HG02973 (cell line): ENCODE measurements around the gene USH2A.
A peak's percentile ranks its signal among the peaks of the same experiment; 100 is the strongest.

Experiments used
- ATAC-seq: cut with Tn5 transposase; IDR thresholded peaks from one replicate; pipeline ENCODE4 v1.9.1; 2021; ENCODE audit warnings: moderate library complexity; ENCODE audit not compliant: unreplicated experiment

Gene USH2A

DNA sequence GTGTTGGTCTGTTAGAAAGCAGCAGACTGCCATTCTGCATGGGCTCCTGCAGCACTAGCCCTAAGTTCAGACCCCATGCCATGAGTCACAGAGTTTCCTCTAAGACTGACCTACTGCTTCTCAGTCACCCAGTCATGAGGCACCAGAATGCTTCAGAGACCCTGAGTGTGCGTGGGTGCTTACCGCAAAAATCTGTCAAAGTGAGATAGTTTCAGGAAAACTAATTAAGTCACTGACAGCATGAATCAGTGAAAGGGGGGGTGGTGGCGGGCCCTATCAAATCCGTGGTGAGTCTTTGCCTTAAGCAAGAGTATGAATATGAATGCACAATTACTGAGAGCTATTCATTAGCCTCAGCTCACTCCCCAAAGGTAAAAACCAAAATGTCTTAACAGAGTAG, 758.0 kb downstream of the USH2A start:
- ATAC-seq, result no peak

DNA sequence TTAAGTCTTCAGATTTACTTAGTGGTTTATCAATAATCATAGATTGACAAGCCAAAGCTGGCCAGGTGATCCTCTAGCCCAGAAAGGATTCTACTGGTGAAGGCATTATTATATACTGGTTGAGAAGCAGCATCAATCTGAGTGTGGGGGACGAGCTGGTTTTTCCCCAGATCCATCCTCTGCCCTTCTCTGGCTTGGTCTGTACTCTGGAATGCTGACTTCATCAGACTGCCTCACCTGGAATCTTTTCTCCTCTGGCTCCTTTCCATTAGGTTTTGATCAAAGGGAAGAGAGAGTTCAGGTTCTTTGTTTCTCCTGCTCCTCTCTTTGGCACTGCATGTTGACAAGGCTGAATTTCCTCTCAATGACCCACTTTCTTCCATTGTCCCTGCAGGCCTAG, 762.2 kb downstream of the USH2A start:
- ATAC-seq, result no peak

DNA sequence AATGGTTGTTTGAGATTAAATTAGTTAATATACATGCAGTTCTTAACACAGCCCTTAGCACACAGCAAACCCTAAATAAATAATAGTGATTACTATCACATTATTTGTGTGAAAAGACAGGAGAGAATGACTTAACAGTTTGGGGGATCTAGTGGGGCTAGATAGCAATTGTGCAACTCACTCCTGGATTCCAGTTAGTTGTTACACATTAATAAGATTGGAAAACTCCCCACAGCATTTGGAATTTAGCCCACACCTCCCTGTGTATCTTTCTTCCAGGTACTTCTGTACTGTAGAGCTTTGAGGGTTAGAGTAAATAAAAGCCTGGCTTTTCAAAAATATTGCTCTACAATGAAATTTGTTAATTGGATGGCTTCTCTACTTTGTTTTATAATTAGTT, 763.0 kb downstream of the USH2A start:
- ATAC-seq, result no peak

DNA sequence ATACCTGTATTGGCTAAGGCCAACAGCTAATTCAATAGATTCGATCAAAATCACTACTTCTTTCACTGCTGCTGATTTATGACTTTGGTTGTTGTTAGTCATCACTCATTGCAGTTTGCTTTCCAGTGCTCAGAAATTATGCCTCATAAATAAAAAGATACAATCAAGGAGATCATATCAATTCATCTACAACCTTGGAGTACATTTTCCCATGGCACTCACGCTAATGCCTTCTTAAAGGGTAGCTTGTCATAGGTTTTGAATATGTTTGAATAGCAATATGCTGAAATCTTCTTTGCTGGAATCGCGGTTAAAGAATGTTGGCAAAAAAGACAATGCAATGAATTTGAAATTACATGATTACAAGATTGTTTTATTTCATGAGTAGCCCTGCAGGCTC, 766.2 kb downstream of the USH2A start:
- no peak for ATAC-seq

DNA sequence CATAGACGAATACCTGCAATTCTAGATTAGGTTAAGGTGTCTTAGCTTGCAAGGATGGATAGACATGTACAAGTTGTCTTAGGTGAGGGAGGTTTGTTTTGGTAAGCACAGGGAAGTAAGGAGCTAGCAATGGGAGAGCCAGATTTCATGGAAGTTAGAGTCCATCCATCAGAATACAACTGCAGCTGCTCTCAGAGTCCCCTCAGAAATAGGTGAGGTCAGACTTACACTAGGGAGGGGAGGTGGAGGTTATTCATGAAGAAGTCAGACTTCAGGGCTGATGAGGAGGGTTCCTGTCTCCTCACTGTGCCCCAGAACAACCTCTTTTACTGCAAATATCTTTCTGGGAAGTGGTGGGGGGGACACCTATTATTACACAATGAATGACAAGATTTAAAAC, 770.9 kb downstream of the USH2A start:
- no peak for ATAC-seq

DNA sequence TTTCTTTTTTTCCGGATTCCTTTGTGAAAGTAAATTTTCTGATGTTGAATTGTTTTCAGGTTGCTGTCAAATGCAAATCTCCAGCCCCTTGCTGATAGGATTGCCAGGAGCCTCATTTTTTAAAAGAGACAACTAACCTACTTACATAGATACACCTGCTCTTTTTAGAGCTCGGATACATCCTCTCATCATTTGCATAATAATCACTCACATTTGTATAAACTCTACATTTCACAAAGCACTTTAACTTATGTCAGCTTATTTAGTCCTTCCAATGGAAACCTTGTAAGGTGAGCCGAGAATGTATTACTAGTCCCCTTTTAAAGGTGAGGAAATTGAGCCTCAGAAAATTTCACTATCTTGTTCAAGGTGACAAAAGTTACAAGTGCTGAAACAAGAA, 771.4 kb downstream of the USH2A start:
- no peak for ATAC-seq

DNA sequence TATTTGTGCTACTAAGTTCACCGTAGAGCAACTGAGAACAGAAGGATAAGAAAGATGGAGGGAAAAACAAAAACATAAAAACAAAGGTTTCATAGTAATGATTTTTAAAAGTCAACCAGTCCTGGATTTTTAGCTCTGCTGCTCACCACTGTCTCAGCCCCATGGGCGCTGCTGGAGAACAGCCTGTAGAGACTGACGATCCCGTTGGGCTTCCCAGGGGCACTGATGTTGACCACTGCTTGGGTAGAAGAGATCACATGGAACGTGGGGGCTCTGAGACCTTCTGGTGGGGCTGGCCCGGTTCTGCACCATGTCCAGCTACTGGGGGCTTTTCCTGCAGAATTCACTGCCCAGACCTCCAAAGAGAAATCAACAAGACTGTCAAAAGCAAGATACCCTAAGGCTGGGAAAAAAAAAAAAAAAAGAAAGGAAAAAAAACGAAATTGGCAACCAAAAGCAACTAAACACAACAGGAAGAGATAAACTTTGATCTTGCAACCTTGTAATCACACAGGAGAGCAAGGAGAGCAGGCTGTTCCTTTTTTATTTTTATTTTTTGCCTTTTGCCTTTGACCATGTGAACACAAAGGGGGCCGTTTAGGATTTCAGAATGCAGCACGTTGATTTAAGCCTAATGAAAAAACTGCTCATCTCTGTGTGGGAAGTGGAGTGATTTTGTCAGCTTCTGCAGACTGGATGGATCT, 772.6 kb downstream of the USH2A start:
- ATAC-seq, result no peak

DNA sequence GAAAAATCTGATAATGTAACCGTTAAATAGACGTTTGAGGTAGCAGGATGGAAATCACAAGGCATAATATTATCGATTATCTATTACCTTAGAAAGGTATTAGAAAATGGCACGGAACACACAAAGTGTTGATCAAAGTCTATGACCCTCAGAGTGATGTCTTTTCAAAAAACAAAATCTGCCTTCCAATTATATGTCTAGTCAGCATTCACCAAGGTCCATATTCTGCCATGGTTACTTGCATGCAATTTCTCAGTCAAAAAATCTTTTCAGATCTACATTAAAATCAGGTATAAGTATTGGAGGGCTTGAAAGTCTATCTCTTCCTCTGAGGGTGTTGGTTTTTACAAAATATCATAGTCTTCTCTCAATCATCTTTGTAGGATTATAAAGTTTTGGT, 774.3 kb downstream of the USH2A start:
- no peak for ATAC-seq

DNA sequence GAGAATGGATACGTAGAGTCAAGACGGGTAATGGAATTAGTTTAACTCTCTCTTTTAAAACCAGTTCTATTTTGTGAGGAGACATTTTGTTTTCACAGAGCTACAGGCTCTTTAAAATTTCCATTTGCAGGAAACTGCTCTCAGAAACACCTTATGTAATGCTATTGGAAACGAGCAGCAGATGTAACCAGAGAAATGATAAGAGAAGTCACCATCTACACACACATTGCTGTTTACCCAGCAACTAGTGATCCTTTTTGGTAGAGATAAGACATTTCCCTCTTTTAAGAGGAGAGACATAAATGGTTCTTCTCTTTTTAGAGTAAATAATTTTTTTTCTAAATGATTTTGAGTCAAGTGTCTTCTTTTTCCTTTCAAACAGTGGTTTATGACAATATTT, 775.5 kb downstream of the USH2A start:
- no peak for ATAC-seq

DNA sequence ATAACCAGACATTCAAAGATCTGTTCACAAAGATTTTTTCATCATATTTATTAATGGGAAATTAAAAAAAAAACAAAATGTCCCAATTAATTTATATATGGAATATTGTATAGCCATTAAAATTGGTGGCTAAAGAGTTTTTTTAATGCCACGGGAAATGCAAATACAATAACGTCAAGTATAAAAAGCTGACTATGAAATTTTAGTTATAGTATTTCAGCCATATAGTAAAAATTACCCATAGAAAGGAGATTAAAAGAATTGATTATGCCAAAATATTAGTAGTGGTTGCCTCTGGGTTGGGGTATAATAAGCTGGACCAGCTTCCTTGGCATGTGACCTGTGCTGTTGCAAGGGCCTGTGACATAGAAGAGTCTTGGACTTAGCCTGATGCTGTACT, 777.4 kb downstream of the USH2A start:
- ATAC-seq, result no peak

DNA sequence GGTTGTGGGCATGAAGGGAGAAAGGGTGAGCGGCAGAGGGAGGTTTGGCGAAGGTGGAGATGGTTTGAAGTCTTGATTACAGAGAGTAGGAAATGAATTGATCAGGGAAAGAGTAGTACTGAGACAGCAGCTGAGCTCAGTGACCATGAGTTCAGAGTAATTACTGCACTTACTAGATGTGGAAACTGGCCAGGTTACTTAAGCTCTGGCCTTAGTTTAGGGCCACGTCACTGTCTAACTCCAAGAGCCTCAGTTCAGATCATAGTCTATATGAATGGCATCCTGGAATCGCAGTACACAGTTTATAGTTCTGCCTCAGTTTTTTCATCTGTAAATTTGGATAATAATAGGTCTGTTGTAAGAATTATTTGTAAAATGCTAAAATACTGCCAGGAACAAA, 778.1 kb downstream of the USH2A start:
- no peak for ATAC-seq

DNA sequence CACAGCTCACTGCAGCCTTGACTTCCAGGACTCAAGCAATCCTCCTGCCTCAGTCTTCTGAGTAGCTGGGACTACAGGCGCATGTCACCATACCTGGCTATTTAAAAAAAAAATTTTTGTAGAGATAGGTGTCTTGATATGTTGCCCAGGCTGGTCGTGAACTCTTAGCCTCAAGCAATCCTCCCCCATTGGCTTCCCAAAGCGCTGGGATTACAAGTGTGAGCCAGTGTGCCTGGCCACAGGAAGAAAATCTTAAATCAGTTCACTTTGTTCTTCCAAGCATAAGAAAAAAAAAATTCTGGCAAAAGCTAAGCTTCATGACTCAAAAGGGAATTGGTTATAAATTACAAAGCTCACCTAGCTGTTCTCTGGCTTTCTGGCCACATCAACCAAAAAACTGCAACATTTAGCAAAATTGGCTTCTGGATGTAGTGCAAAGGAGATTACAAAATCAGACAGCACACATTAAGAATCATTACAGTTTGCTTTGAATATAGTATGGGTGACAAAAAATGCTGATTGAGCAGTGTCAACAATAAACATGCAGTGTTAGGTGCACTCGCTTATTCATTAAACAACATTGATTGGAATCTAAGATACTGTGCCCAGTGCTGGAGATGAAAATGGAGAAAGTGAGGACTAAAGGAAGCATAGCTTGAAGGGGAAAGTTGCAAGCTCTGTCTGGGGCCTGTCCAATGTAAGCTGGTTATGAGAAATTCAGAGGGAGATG, 779.5 kb downstream of the USH2A start:
- no peak for ATAC-seq

DNA sequence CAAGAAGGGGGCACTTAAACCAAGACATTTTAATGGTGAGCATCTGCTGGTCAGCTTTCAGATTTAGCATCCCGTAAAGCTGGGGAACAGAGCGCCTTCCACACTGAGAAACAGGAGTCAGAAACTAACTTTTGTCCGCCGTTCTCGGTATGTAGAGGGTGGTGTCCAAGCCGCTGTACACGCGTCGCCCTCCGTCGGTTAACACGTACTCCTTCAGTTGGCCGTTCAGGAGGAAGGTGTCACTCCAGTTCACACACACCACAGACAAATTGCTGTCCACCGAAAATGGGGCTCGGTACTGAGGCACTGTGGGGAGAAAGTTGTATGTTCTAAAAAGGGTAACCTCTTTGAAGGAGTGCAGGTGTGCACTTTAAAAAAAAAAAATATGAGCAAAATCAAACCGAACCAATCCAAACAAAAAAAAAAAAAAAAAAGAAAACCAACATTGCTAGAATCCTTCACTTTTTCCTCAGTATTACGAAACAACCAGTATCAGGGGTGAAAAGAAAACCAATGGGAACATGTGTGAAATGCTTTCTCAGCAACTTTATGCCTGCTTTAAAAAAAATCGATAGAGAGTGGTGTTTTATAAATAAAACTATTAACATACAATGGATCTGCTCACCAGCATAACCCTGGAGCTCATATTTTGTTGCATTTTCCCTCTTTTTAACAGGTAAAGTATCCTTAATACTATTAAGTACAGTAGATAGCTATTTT, 782.7 kb downstream of the USH2A start:
- ATAC-seq, result no peak

DNA sequence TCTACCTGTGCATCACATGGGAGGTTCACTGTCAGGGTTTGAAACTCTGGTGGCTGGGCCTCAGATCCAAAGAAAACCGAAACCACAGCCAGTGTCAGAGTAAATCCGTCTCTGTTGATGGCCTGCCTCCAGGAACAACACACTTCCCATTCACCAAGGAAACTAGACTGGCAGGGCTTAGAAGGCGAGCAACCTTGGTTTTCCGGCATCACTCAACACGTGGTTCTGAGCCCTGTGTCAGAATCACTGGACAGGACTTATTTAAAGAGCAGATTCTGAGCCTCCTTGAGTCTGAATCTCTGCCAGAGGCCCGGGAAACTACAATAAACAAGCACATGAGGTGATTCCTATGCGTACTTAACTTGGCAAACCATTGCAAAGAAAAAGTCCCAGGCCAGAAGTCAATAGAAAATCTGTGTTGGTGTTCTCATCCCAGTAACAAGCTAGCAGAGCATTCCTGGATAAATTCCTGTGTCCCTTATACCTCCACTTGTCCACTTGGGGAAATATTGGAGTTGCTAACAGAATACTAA, 786.1 kb downstream of the USH2A start:
- ATAC-seq, result no peak

DNA sequence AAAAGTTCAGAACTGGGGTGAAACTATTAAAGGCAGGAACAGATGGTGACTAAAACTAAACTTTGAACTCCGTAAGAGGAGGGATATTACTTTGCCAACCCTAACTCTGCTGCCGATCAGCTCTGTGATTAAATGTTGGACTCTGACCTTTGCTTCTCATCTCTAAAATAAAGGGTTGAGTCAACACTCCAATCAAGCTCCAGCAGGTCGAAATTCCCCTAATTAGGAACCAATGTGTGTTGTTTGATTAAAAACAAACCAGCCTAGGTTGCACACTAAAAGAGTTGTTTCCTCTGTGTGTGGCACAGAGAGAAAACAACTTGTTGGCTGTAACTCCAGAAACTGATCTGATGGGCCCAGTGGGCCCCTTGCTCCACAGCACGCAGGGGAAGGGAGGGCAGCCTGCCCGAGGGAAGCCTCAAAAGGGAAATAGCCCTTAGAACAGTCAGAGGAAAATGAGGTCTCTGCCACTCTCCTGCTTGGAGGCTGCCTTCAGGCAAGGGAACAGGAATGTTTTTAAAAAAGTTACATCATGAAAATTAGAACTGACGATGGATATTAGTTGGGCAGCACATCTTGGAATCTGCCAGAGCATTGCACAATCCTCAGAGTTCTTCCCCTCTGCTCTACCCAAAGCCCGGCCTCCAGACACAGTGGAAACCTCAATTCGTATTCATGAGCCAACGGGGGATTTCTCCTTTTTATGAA, 786.8 kb downstream of the USH2A start:
- no peak for ATAC-seq

DNA sequence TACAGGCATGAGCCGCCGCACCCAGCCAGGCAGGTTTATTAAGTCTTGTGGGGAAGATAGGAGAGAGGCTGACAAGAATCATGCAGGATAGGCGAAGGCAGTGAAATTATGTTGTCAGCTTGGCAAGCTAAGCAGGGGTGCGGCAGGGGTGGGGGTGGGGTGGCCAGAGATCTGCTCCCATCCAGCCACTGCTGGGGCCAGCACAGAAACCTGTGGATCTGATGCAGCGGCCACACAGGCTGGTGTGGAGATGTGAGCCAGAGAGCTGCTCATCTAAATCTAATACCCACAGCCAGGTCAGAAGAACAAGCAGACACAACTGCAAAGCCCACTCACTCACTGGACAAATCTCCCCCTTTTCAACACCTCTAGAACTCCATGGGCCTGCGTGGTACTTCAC, 787.4 kb downstream of the USH2A start:
- no peak for ATAC-seq

DNA sequence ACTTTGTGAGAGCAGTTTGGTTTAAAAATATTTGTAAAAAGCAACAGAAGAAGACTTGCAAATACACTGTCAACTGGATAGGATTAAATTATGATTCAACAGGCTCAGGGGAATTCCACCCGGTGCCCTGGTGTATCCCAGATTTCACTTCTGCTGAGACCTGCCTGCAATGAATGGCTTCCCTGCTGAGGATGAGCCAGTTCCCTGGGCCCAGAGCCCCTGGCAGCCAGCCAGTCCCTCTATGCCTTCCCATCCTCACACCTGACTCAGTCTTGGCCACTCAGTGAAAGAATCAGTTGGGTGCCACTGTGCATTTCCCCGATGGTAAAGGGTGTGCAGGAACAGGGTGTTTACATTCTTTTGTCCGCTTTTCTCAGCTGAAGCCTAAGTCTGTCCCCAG, 791.8 kb downstream of the USH2A start:
- ATAC-seq, result no peak

DNA sequence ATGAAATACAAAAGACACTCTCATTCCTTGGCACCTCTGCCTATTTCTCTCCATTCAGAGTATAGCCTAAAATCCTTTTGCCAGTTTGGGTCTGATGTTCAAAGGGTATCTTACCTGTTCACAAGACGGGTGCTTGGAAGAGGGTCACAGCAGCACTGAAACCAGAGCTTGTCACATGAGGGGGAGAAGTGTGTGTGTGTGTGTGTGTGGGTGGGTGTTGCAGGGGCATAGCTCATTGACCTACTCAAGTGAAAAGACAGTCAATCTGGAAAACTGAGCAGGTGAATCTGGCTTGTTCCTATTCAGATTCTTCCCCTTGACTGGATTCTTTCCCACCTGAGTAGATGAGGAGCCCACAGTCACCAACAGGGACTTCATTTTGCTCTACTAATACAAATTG, 792.2 kb downstream of the USH2A start:
- no peak for ATAC-seq

DNA sequence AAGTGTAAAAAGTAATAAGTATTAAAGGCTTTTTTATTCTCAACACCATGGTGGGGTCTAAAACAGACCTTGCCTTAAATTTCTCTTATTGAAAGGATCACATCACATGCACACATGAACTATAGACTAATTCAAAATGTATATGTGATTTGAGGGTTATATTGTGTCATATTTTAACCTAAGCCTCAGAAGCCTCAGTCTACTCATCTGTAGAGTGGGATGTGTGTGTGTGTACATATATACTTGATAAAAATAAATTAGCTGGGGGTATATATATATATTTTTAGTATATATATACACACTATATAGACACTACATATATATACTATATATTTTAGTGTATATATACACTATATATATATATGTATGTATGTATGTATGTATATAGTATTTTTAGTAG, 797.3 kb downstream of the USH2A start:
- ATAC-seq, result no peak

DNA sequence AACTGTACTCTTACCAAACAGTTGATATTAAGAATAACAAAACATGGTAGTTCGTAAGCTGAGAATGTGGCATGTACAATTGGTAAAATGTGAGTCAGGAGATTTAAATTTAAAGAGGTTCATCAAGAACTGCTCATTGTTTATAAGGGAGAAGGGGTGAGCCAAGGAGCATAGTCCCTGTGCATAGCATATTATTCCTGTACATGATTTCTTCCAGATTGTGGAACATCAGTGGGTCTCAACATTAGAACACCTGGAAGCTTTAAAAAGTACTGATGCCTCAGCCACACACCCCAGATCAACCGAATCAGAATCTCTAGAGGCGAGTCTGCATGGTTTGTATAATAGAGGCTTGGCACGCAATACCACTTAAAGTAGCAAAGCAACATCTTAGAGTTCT, 800.1 kb downstream of the USH2A start:
- ATAC-seq, result no peak

DNA sequence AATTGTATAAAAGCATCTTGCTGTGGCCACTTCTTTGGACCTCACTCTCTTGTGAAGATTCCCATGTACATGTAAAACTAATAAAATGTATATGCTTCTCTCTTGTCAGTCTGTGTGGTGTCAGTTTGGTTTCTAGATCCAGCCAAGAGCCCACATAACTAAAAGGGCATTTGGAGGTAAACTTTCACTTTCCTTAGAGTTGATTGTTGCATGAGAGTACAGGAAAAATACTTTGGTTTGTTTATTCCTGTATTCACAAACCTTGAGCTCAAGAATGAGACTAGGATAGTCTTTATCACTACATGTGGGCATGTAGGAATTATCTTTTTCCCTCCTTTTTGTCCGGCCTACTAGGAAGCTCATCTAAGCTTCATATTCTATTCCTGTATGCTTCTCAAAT, 805.3 kb downstream of the USH2A start:
- ATAC-seq, result peak; percentile 46
